Bronchial epithelial cell (primary cell): ENCODE data around the gene MMP27. TPM values are rescaled to one million over a fixed set of nuclear protein-coding genes. Genes with fewer than 3 reads are reported as not detected.

Experiments
- total RNA-seq: library from RNA; depleted of rRNA; stranded (reverse); fragments of >200 nt; gene quantifications from 2 replicates; pipeline ENCODE4 v1.2.1, GENCODE V29; 2014

The MMP27 gene
- total RNA-seq, 1 donor from 2014 or later, result not detected

Other genes starting within 250 kb of the MMP27 start
- gene MMP7, start 175.0 kb downstream of the MMP27 start, total RNA-seq, result not detected in 2 replicates
- not detected in 2 replicates for gene MMP20, start 80.4 kb downstream of the MMP27 start, total RNA-seq
- gene MMP8, start 19.2 kb upstream of the MMP27 start, total RNA-seq, result not detected in 2 replicates
- gene MMP10, start 74.9 kb upstream of the MMP27 start, total RNA-seq, result 4.2 and 4.9 TPM in 2 replicates
- gene MMP1, start 92.4 kb upstream of the MMP27 start, total RNA-seq, result 68.1 and 168 TPM in 2 replicates
- gene MMP3, start 137.8 kb upstream of the MMP27 start, total RNA-seq, result 0.13 and 0.26 TPM in 2 replicates
- not detected in 2 replicates for gene MMP12, start 169.2 kb upstream of the MMP27 start, total RNA-seq
- gene MMP13, start 250.0 kb upstream of the MMP27 start, total RNA-seq, result under 0.01 TPM in 1 of 2 replicates, not detected in the other